GM13976 (cell line): ENCODE measurements around the gene SHISA9.

Experiments
- DNase-seq: peaks from one replicate; pipeline ENCODE4 v3.0.0; 2012; ENCODE audit warnings: low spot score
- in situ Hi-C: fragments of 300-500 bp; cut with MboI; formaldehyde crosslinking; loops from one replicate; pipeline ENCODE4 v1.12.0; 2022; ENCODE audit warnings: low sequenced_read_pairs, mixed read lengths, inconsistent platforms; ENCODE audit not compliant: unreplicated experiment
- TF ChIP-seq, protein P1 (sequence below): IDR thresholded peaks from 2 replicates; pipeline ENCODE4 v1.5.1; 2012; ENCODE audit warnings: borderline replicate concordance, mild to moderate bottlenecking; ENCODE audit not compliant: insufficient read depth; ENCODE audit errors: extremely low read depth, missing control alignments, control extremely low read depth

The SHISA9 gene

DNA sequence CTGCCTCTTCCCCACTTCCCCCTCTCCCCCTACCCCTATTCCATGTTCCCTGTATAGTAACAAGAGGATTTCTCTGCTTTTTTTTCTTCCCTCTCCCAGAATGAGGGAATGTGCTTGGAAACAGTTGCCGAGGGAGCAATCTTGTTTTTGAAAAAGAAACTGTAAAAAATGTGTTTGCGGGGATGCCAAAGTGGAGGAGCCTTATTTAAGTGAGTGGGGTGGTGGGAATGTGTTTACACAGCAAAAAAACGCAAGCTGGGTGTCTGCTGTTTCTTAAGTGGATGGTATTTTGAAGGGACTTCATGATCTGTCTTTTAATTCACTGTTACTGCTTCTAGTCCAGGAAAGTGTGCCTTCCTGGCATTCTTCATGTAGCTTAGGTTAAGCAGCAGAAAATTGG is 254.4 kb downstream of the SHISA9 start:
- DNase-seq = no peak
- in situ Hi-C loops = no loop called here
- TF ChIP-seq, protein P1, sequence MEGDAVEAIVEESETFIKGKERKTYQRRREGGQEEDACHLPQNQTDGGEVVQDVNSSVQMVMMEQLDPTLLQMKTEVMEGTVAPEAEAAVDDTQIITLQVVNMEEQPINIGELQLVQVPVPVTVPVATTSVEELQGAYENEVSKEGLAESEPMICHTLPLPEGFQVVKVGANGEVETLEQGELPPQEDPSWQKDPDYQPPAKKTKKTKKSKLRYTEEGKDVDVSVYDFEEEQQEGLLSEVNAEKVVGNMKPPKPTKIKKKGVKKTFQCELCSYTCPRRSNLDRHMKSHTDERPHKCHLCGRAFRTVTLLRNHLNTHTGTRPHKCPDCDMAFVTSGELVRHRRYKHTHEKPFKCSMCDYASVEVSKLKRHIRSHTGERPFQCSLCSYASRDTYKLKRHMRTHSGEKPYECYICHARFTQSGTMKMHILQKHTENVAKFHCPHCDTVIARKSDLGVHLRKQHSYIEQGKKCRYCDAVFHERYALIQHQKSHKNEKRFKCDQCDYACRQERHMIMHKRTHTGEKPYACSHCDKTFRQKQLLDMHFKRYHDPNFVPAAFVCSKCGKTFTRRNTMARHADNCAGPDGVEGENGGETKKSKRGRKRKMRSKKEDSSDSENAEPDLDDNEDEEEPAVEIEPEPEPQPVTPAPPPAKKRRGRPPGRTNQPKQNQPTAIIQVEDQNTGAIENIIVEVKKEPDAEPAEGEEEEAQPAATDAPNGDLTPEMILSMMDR = no peak

DNA sequence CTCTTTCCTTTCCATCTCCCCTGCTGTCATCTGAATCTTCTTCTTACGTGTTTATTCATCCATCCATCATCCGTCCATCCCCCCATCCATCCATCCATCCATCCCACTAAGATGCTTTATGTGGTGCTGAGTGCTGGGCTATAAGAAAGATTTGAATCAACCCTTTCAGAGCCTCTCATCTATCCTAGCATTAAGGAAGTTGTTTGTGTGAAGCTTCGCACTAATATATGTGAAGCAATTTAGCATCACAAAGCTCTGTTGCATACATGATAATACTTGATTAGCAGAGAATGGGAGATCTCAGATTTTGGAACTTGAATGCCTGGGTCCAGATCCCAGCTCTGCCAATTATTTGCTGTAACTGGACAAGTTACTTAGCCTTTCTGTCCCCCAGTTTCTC is 255.7 kb downstream of the SHISA9 start:
- DNase-seq = no peak
- in situ Hi-C loops = no loop called here
- TF ChIP-seq, protein P1 = no peak

DNA sequence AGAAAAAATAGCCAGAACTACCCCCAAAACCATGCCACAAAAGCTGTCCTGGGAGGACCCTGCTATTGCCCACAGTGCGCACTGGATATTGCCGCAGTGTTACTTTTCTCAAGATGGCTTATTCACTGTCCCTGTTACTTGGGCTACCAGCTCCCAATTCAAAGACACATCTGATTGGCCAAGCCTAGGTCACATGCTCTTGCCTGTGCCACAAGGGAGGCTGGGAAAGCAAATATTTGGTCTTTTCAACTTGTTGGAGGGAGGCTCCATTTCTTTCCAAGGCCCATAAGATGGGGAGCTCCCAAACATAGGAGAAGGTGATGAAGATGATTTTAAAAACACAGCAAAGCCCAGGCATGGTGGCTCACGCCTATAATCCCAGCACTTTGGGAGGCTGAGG is 257.0 kb downstream of the SHISA9 start:
- TF ChIP-seq, protein P1 = no peak
- no peak for DNase-seq
- in situ Hi-C loops = no loop called here

DNA sequence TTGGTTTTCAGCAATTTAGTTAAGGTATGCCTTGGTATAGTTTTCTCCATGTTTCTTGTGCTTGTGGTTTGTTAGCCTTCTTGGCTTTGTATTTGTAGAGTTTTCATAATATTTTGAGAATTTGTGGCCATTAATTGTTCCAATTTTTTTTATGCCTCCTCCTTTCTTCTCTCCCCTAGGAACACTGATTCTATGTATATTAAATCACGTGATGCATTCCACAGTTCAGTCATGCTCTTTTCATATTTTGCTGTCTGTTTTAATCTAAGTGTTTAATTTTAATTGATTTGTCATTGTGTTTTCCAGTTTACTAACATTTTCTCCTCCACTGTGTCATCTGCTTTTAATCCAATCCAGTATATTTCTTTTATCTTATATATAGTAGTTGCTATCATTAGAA is 263.6 kb downstream of the SHISA9 start:
- no peak for DNase-seq
- in situ Hi-C loops = no loop called here
- TF ChIP-seq, protein P1 = no peak

DNA sequence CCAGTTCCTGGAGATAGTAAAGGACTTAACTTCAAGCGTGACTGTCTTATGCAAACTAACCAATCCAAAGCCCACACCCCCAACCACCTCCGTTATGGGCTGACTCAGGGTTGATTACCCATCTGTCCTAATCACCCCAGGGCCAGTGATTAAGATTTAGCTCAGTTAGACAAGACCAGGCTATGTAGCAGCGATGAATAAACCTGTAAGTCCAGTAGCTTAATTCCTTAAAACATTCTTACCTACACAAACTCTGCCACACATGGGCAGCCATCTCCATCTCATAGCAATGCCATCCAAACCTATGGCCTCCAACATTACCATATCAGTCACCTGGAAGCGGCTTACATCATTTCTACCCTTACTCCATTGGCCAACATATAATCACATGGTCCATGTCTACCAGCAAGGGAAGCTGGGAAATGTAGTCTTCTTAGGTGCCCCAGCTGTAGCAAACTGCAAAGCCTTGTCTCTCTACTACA is 266.7 kb downstream of the SHISA9 start:
- no peak for DNase-seq
- in situ Hi-C loops = no loop called here
- TF ChIP-seq, protein P1 = no peak

DNA sequence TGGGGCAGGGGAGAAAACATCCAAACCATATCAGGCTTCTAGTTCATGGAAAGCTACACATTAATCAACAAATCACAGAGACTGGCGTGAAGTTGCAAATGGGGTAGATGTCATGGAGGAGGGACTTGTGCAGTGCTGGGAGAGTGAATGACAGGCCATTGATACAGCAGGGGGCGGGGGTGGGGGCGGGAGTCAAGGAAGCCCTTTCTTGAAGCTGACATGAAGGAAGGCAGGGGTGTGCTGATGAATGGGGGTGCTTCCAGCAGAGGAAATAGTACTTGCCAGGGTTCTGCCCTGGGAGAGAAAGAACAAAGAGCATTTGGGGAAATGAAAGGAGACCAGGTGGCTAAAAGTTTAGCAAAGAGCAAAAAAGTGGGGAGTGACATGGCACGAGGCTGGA is 269.9 kb downstream of the SHISA9 start:
- TF ChIP-seq, protein P1 = no peak
- in situ Hi-C loops = no loop called here
- no peak for DNase-seq

DNA sequence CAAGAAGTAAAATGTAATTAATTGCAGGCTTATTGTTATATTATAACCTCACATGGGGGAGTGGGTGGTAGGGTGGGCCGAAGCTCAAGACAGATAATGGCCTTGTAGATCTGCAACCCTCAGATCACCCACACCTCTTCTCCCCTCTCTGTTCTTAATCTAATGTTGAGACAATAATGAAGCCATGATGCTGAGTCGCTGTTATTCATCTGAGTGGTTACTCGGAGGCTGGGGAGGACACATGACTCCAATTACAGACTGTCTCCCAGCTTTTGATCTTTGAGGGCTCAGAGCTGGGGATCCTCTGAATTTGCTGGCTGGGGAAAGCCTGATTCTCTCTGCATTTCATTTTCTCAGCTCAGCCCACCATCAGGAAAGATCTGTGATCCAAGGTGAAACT is 275.3 kb downstream of the SHISA9 start:
- in situ Hi-C loops = no loop called here
- TF ChIP-seq, protein P1 = no peak
- DNase-seq = no peak
